ENCODE data around the gene EGFR. TPM values are rescaled to one million over a fixed set of nuclear protein-coding genes. Genes with fewer than 3 reads are reported as not detected.

The EGFR gene
- total RNA-seq, 1 donor = 98.9 TPM

DNA sequence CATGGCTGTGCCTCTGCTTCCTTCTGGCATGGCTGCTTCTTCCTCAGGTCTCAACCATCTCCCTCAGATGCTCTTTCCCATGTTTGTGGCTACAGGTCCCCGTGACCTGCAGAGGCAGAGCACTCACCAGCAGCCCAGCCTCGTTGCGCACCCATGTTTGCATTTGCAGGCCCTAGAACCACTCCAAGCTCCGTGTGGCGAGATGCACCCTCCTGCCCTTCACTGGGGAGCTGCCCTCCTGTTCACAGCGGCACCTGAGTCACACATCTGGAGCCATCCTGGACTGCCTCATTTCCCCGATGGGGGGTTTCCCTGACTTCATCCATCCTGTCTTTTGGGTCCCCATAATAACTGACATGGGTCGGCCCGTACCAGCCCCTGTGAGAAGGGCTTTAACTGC lies 35.9 kb downstream of the EGFR start:
- DNase-seq (ENCODE audit: low read depth) = no peak
- TF ChIP-seq, protein P1, sequence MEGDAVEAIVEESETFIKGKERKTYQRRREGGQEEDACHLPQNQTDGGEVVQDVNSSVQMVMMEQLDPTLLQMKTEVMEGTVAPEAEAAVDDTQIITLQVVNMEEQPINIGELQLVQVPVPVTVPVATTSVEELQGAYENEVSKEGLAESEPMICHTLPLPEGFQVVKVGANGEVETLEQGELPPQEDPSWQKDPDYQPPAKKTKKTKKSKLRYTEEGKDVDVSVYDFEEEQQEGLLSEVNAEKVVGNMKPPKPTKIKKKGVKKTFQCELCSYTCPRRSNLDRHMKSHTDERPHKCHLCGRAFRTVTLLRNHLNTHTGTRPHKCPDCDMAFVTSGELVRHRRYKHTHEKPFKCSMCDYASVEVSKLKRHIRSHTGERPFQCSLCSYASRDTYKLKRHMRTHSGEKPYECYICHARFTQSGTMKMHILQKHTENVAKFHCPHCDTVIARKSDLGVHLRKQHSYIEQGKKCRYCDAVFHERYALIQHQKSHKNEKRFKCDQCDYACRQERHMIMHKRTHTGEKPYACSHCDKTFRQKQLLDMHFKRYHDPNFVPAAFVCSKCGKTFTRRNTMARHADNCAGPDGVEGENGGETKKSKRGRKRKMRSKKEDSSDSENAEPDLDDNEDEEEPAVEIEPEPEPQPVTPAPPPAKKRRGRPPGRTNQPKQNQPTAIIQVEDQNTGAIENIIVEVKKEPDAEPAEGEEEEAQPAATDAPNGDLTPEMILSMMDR (IDR thresholded peaks at IDR 0.05; ENCODE audit: insufficient read depth, low read depth, low read length) = no peak
- no peak overlapping the region for H3K4me3 ChIP-seq (ENCODE audit: low read depth, low read length)

DNA sequence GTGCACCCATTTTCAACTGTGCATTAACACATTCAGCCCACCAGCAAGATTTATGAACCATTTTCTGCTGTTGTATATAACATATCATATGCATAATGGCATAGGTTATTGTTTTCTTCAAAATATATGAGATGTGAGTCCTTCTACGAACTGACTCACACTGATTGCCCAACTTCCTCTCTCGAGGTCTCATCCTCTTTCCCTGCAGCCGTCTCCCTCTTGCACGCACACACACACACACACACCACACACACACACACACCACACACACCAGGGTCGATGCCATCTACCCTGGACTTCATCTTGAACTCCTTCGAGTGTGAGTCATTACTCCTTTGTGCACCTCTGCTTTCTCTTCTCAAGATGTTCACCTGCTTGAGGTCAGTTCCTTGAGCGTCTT lies 36.7 kb downstream of the EGFR start:
- TF ChIP-seq, protein P1 (IDR thresholded peaks at IDR 0.05; ENCODE audit: insufficient read depth, low read depth, low read length) = no peak
- DNase-seq (ENCODE audit: low read depth) = peak; percentile 81

DNA sequence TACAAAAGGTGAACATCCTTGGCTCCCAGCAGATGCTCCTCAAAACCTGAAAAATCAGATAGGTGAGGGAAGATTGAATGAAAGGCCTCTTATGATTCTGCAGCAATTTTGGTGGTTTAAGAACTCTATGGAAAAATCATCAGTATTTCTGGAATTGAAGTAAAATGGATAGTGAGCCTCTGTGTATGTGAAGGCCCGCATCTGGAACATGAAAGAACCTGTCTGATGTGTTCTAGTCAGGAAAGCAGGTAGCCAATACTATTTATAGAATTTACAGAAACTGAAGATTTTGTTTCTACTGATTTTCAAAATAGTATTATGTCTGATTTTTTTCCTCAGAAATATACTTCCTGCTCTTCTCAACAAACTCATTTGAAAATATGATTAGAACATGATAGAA lies 37.3 kb downstream of the EGFR start:
- TF ChIP-seq, protein P1 (IDR thresholded peaks at IDR 0.05; ENCODE audit: insufficient read depth, low read depth, low read length) = no peak
- no peak for DNase-seq (ENCODE audit: low read depth)
- H3K4me3 ChIP-seq (ENCODE audit: low read depth, low read length) = no peak overlapping the region

More for the DNA sequence above, 36.7 kb downstream of the EGFR start:
- no peak overlapping the region for H3K4me3 ChIP-seq (ENCODE audit: low read depth, low read length)

DNA sequence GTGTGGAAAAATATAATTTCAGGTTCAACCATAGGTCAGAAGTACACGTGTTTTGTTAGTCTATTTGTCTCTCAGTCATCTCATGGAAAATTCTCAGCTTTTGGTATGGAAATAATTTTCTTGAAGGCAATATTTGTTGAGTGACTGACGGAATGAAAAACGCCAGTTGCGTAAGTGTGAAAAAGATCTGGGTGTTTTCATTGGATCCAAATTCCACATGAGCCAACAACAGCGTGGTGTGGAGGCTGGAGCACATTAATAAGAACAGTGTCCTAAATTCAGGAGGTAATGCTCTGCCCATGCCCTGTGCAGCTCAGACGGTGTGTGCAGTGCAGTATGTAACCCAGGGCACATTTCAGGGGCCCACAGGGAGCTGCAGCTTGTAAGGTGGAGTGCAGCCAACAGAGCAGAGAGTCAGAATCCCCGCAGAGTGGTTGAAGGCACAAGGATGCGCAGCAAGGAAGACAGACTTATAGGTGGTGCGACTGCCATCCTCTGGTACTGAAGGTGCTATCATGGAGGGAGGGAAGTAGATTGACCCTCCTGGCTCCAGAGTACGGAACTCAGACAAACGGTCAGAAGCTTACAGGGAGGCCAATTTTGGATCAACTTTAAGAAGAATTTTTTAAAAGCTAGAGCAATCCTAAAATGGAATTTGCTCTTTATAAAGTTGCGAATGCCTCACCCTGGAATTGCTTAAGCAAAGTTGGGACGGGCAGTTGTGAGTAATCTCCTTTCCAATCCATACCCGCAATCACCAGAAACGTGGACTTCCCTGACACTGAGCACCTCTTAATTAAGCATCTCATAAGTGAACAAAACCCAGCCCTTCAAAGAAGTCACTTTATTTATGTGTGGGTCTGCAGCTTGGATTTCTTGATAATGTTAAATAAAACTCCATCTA lies 38.0 kb downstream of the EGFR start:
- H3K4me3 ChIP-seq (ENCODE audit: low read depth, low read length) = no peak overlapping the region
- TF ChIP-seq, protein P1 (IDR thresholded peaks at IDR 0.05; ENCODE audit: insufficient read depth, low read depth, low read length) = no peak
- DNase-seq (ENCODE audit: low read depth) = peak; percentile 54

DNA sequence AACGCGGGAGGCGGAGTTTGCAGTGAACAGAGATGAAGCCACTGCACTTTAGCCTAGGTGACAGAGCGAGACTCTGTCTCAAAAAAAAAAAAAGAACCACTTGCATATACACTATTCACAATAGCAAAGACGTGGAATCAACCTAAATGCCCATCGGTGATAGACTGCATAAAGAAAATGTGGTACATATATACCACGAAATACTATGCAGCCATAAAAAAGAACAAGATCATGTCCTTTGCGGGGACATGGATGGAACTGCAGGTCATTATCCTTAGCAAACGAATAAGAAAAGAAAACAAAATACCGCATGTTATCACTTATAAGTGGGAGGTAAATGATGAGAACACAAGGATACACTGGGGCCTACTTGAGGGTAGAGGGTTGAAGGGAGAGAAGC lies 39.5 kb downstream of the EGFR start:
- DNase-seq (ENCODE audit: low read depth) = no peak
- no peak overlapping the region for H3K4me3 ChIP-seq (ENCODE audit: low read depth, low read length)
- TF ChIP-seq, protein P1 (IDR thresholded peaks at IDR 0.05; ENCODE audit: insufficient read depth, low read depth, low read length) = no peak

DNA sequence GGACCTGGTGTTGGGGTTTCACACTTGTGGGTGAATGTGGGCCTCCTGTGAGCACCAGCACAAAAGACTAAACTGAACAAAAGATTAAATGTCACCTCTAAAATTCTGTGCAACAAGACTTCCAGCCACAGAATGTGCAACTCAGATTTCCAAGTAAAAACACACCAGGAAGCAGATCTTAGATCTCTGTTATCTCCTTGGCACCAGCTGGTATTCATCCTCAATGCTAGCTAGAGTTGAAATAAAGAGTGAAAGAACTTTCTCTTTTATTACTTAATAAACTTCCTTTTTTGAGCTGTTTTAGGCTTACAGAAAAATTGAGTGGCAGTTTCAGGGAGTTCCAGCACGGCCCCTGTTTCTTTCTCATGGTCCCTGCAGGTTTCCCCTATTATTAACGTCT lies 40.2 kb downstream of the EGFR start:
- TF ChIP-seq, protein P1 (IDR thresholded peaks at IDR 0.05; ENCODE audit: insufficient read depth, low read depth, low read length) = no peak
- no peak overlapping the region for H3K4me3 ChIP-seq (ENCODE audit: low read depth, low read length)

More for the DNA sequence above, 40.2 kb downstream of the EGFR start:
- DNase-seq (ENCODE audit: low read depth) = peak; percentile 55

All from fibroblast of villous mesenchyme (primary cell).